Natural killer cell (primary cell): ENCODE measurements around the gene PCARE. TPM values are rescaled to one million over a fixed set of nuclear protein-coding genes. Genes with fewer than 3 reads are reported as not detected.

Experiments
- ATAC-seq, 3 donors: fragments of 150-1000 bp in 2 of 3; fragments of 200-7000 bp in 1 of 3; cut with Tn5 transposase; 1 replicate in 1 of 3; 2 replicates in 2 of 3; pipeline ENCODE4 v1.10.0; 2021; ENCODE audit warnings: mild to moderate bottlenecking in 2 of 3, moderate library complexity in 2 of 3
- DNase-seq, 2 donors: peaks; one replicate each; pipeline versions ENCODE4 v3.0.0 to v3.0.0-alpha.2; 2013 to 2021; ENCODE audit warnings: mixed read lengths in 1 of 2
- H3K27ac ChIP-seq: one replicate; pipeline ENCODE4 v1.5.1; 2013; ENCODE audit warnings: mild to moderate bottlenecking, low read length
- H3K27me3 ChIP-seq: one replicate; pipeline ENCODE4 v1.6.1; 2013; ENCODE audit warnings: low read length; ENCODE audit not compliant: control insufficient read depth, insufficient read depth
- H3K36me3 ChIP-seq: one replicate; pipeline ENCODE4 v1.6.1; 2013; ENCODE audit warnings: low read length; ENCODE audit not compliant: control insufficient read depth, insufficient read depth
- H3K4me1 ChIP-seq: one replicate; pipeline ENCODE4 v1.6.1; 2013; ENCODE audit warnings: low read length; ENCODE audit not compliant: control insufficient read depth, insufficient read depth
- H3K4me3 ChIP-seq: one replicate; pipeline ENCODE4 v1.5.1; 2013; ENCODE audit warnings: low read length
- H3K9me3 ChIP-seq: one replicate; pipeline ENCODE4 v1.6.1; 2013; ENCODE audit warnings: low read length; ENCODE audit not compliant: control insufficient read depth, insufficient read depth
- H3K27ac Mint-ChIP-seq, 2 donors: one replicate each; pipeline ENCODE4 v1.8.0; 2022; ENCODE audit warnings: mild to moderate bottlenecking in 2 of 2, mixed read lengths in 2 of 2, moderate library complexity in 1 of 2
- H3K27me3 Mint-ChIP-seq, 2 donors: one replicate each; pipeline ENCODE4 v1.8.0; 2022; ENCODE audit warnings: low read depth in 2 of 2, mixed read lengths in 2 of 2
- H3K36me3 Mint-ChIP-seq: one replicate; pipeline ENCODE4 v1.8.0; 2022; ENCODE audit warnings: mixed read lengths
- H3K4me1 Mint-ChIP-seq, 2 donors: one replicate each; pipeline ENCODE4 v1.8.0; 2022; ENCODE audit warnings: mixed read lengths in 2 of 2
- H3K4me3 Mint-ChIP-seq: one replicate; pipeline ENCODE4 v1.8.0; 2022; ENCODE audit warnings: mild to moderate bottlenecking, moderate library complexity, mixed read lengths
- H3K9me3 Mint-ChIP-seq, 2 donors: one replicate each; pipeline ENCODE4 v1.8.0; 2022; ENCODE audit warnings: mixed read lengths in 2 of 2
- CTCF ChIP-seq: fragments of 200-600 bp; IDR thresholded peaks from one replicate; pipeline ENCODE4 v1.8.0; 2022; ENCODE audit warnings: antibody characterized with exemption
- WGBS: methylation state at CpG from one replicate; pipeline ENCODE4 v1.1.7; 2013; ENCODE audit warnings: missing lambda C conversion rate; ENCODE audit not compliant: insufficient coverage; 5-methylcytosine and 5-hydroxymethylcytosine counted together
- intact Hi-C: fragments of 100-400 bp; cut with micrococcal nuclease; formaldehyde crosslinking; loops from one replicate; pipeline ENCODE4 v1.14.2; 2022
- total RNA-seq, 4 donors: library from RNA; stranded (reverse); fragments of 120-200 nt in 1 of 4; gene quantifications; one replicate each; pipeline versions ENCODE4 v1.2.3 to v1.2.4, GENCODE V29; 2013 to 2022

PCARE gene
- total RNA-seq, 3 donors from 2014 or later (not counting 1 experiment from before 2014, with no cell fraction given), result not detected

DNA sequence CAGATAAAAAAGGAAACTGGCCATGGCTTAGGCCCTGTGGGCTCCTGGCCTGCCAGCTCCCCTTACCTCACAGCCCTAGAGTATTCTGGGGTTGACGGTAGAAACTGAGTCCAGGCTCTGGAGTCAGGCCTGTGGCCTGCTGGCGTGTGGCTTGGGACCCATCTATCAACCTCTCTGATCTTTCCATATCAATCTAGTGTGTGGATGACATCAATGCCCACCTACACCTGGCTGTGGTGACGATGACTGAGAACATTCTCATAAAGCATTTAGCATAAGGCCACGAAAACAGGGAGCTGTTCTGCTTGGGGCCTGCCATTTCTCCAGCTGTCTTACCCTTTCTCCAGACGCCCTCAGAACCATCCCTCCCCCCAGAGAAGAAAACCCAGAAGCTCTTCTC is 17.9 kb downstream of the PCARE start:
- Histone ChIP-seq H3K27ac (no peak overlapping the region), H3K4me3 (no peak overlapping the region), H3K36me3 (peaks cover 10% of the 10 kb centered on the region), H3K27me3 (no peaks in the 10 kb centered on the region), H3K4me1 (no peaks in the 10 kb centered on the region), H3K9me3 (no peaks in the 10 kb centered on the region)
- Mint-ChIP-seq H3K27ac (no peak overlapping the region), H3K4me1 (peaks cover 0 to 7% of the 10 kb centered on the region in 2 donors), H3K27me3 (no peaks in the 10 kb centered on the region), H3K36me3 (no peaks in the 10 kb centered on the region), H3K4me3 (no peak overlapping the region), H3K9me3 (no peaks in the 10 kb centered on the region)
- no peak for TF ChIP-seq CTCF
- DNase-seq (no peak), ATAC-seq (no peak)
- WGBS, result 96% methylated on average over 5 of the region's 5 CpGs
- intact Hi-C loops, result no loop called here

GRCh38 chr2:29055601-29056000 is 18.7 kb downstream of the PCARE start:
- 100% methylated on average over 1 of the region's 1 CpG for WGBS
- no peaks in the 10 kb centered on the region for H3K36me3 Mint-ChIP-seq
- H3K9me3 Mint-ChIP-seq, result no peaks in the 10 kb centered on the region
- no peak for ATAC-seq
- Histone ChIP-seq H3K4me3 (no peak overlapping the region), H3K27ac (no peak overlapping the region), H3K4me1 (no peaks in the 10 kb centered on the region), H3K9me3 (no peaks in the 10 kb centered on the region), H3K27me3 (no peaks in the 10 kb centered on the region), H3K36me3 (peaks cover 10% of the 10 kb centered on the region)
- intact Hi-C loops, result no loop called here
- H3K27ac Mint-ChIP-seq, result peak overlapping the region in 1 of 2 donors; percentile 18
- H3K4me3 Mint-ChIP-seq, result no peak overlapping the region
- DNase-seq, result no peak
- peaks cover 0 to 11% of the 10 kb centered on the region in 2 donors for H3K4me1 Mint-ChIP-seq
- no peaks in the 10 kb centered on the region for H3K27me3 Mint-ChIP-seq
- no peak for TF ChIP-seq CTCF

DNA sequence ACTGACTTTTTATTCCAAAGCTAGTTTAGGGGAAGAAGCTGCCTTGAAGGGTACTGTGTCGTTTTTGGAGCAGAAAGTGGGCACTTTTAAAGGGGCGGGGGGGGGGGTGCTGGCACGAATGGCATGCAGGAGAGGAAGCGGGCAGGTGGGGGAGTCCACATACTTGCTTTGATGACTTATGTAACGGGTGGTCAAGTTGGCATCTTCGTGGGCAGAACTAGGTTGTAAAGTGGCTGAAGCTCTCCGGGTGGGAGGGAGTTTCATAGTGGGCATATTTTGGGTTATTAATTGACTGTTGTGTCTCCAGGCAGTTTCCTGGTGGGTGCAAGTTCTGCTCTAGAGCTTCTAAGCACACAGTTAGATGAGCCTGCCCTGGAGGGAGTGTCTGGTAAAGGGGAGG is 19.9 kb downstream of the PCARE start:
- no peak for TF ChIP-seq CTCF
- no peaks in the 10 kb centered on the region for H3K9me3 Mint-ChIP-seq
- peak overlapping the region in 1 of 2 donors; percentile 53 for H3K27ac Mint-ChIP-seq

DNA sequence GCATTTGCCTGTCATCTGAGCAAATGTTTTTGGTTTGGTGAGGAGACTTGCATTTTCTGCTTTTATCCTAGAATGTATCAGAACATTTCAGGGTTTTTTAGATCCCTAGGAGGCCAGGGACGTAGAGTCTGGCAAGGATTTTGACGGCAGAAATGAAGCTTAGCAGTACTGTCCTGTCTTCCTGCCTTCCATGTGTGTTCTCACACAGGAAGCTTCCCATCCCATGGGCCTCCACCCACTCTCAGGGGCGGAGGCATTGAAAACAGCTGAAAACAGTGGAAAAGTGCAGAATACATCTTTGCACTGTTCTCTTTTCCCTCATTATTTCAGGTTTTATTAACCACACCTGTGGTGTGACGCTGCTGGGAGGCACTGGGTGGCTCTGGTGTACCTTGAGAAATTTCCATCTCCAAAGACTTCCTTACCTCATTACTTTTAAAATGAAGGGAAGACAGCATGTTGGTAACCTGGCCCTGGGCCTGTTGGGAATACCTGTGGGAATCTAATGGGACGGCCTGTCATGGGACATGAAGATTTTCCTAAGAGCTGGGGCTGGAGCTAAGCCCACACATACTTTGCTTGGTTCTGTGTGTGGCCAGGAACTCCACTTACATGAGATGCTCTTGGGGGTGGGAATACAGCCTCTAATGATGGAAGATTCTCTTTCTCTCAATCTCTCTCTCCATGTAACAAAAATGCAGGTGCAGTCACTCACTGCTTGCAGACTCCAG is 20.5 kb downstream of the PCARE start:
- Histone ChIP-seq H3K4me3 (no peak overlapping the region), H3K27me3 (no peaks in the 10 kb centered on the region), H3K36me3 (peaks cover 10% of the 10 kb centered on the region), H3K27ac (no peak overlapping the region), H3K4me1 (no peaks in the 10 kb centered on the region), H3K9me3 (no peaks in the 10 kb centered on the region)
- intact Hi-C loops, result no loop called here
- H3K4me3 Mint-ChIP-seq, result no peak overlapping the region
- H3K27ac Mint-ChIP-seq, result peak overlapping the region in 1 of 2 donors; percentile 53
- H3K36me3 Mint-ChIP-seq, result no peaks in the 10 kb centered on the region
- ATAC-seq (no peak), DNase-seq (no peak)
- 99% methylated on average over 5 of the region's 5 CpGs for WGBS
- peaks cover 0 to 14% of the 10 kb centered on the region in 2 donors for H3K4me1 Mint-ChIP-seq
- no peaks in the 10 kb centered on the region for H3K9me3 Mint-ChIP-seq
- no peak for TF ChIP-seq CTCF
- H3K27me3 Mint-ChIP-seq, result no peaks in the 10 kb centered on the region

More for the DNA sequence above, 19.9 kb downstream of the PCARE start:
- no peaks in the 10 kb centered on the region for H3K36me3 Mint-ChIP-seq
- WGBS, result 69% methylated on average over 7 of the region's 7 CpGs
- no peak overlapping the region for H3K4me3 Mint-ChIP-seq
- no peaks in the 10 kb centered on the region for H3K4me1 ChIP-seq
- DNase-seq (no peak), ATAC-seq (no peak)
- no peak overlapping the region for H3K4me3 ChIP-seq
- H3K9me3 ChIP-seq, result no peaks in the 10 kb centered on the region
- intact Hi-C loops, result no loop called here
- no peaks in the 10 kb centered on the region for H3K27me3 Mint-ChIP-seq
- peaks cover 10% of the 10 kb centered on the region for H3K36me3 ChIP-seq
- no peak overlapping the region for H3K27ac ChIP-seq
- H3K4me1 Mint-ChIP-seq, result peaks cover 0 to 14% of the 10 kb centered on the region in 2 donors
- H3K27me3 ChIP-seq, result no peaks in the 10 kb centered on the region
